ENCODE results near the gene KDM4C. TPM values are rescaled to one million over a fixed set of nuclear protein-coding genes. Genes with fewer than 3 reads are reported as not detected.
A peak's percentile ranks its signal among the peaks of the same experiment; 100 is the strongest.

The KDM4C gene
- total RNA-seq, 4 donors from 2014 or later = 75.0 to 95.9 (median 88.9) TPM

DNA sequence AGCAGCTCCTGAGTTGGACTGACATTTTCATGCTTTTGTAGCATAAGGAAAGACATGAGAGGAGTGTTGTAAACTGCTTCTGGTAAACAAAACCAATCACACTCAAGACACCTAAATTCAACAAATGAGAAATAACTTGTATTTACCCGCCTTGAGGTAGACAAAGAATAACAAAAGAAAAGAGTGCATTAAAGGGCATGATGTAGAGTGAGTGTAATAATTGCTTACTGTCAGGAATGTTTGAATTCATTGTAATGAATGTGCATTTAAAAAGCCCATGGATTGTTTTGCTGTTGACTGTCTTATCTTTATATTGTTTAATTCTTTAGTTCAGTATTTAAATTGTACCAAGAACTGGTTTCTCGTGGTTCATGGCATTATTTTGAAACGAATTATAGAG lies 61.8 kb downstream of the KDM4C start:
- Histone ChIP-seq H3K36me3 (peaks cover 0 to 10% (median 0%) of the 10 kb centered on the region in 4 donors), H3K27ac (peak overlapping the region in 1 of 4 donors; percentile 66), H3K4me1 (peaks cover 0 to 22% (median 11%) of the 10 kb centered on the region in 4 donors), H3K27me3 (no peaks in the 10 kb centered on the region), H3K4me3 (no peak overlapping the region), H3K9me3 (no peaks in the 10 kb centered on the region)
- intact Hi-C loops (cut with DNase I; ENCODE audit: low total_unique reads) (no loop called here), in situ Hi-C loops (cut with MboI; ENCODE audit: low pct_ligation_motif_present in 1 of 4, low pct_unique_long_range_greater_than_20kb in 1 of 4, low sequenced_read_pairs in 3 of 4) (no loop called here)
- WGBS, 2 donors (ENCODE audit: low coverage in 1 of 2) = 37 to 47% methylated on average over 3 of the region's 3 CpGs
- no peak for DNase-seq
- TF ChIP-seq POLR2AphosphoS5 (IDR thresholded peaks at IDR 0.05) (no peak), EP300 (IDR thresholded peaks at IDR 0.05; ENCODE audit: low read depth) (no peak), POLR2A (IDR thresholded peaks at IDR 0.05) (no peak)
- TF ChIP-seq, protein P1, sequence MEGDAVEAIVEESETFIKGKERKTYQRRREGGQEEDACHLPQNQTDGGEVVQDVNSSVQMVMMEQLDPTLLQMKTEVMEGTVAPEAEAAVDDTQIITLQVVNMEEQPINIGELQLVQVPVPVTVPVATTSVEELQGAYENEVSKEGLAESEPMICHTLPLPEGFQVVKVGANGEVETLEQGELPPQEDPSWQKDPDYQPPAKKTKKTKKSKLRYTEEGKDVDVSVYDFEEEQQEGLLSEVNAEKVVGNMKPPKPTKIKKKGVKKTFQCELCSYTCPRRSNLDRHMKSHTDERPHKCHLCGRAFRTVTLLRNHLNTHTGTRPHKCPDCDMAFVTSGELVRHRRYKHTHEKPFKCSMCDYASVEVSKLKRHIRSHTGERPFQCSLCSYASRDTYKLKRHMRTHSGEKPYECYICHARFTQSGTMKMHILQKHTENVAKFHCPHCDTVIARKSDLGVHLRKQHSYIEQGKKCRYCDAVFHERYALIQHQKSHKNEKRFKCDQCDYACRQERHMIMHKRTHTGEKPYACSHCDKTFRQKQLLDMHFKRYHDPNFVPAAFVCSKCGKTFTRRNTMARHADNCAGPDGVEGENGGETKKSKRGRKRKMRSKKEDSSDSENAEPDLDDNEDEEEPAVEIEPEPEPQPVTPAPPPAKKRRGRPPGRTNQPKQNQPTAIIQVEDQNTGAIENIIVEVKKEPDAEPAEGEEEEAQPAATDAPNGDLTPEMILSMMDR (IDR thresholded peaks at IDR 0.05) = no peak

DNA sequence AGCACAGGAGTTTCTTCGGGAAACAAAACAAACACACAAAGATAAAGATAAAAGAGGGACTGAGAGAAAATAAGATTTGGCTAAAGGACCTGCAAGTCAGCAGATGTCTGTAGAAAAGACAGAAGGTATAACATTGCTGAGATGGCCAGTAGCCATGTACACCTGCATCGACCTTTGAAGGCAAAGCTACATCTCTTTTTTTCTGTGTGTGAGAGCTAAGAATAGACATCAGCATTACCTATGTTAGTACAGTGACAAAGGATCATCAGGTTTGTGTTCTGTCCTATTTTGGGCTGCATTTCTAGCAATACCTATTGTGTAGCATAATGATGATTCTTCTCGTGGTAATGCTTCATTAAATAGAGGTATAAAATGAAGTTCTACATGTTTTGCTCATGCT lies 64.9 kb downstream of the KDM4C start:
- intact Hi-C loops (cut with DNase I; ENCODE audit: low total_unique reads) = no loop called here
- H3K4me3 ChIP-seq = no peak overlapping the region
- TF ChIP-seq EP300 (IDR thresholded peaks at IDR 0.05; ENCODE audit: low read depth) (no peak), POLR2AphosphoS5 (IDR thresholded peaks at IDR 0.05) (no peak), POLR2A (IDR thresholded peaks at IDR 0.05) (no peak)
- TF ChIP-seq, protein P1 (IDR thresholded peaks at IDR 0.05) = no peak
- in situ Hi-C loops (cut with MboI; ENCODE audit: low pct_ligation_motif_present in 1 of 4, low pct_unique_long_range_greater_than_20kb in 1 of 4, low sequenced_read_pairs in 3 of 4) = no loop called here
- no peaks in the 10 kb centered on the region for H3K9me3 ChIP-seq
- peaks cover 0 to 22% (median 11%) of the 10 kb centered on the region in 4 donors for H3K4me1 ChIP-seq
- no peaks in the 10 kb centered on the region for H3K27me3 ChIP-seq
- H3K27ac ChIP-seq = no peak overlapping the region
- DNase-seq = no peak
- WGBS, 2 donors (ENCODE audit: low coverage in 1 of 2) = 78 to 87% methylated on average over 3 of the region's 3 CpGs
- peaks cover 0 to 10% (median 0%) of the 10 kb centered on the region in 4 donors for H3K36me3 ChIP-seq

DNA sequence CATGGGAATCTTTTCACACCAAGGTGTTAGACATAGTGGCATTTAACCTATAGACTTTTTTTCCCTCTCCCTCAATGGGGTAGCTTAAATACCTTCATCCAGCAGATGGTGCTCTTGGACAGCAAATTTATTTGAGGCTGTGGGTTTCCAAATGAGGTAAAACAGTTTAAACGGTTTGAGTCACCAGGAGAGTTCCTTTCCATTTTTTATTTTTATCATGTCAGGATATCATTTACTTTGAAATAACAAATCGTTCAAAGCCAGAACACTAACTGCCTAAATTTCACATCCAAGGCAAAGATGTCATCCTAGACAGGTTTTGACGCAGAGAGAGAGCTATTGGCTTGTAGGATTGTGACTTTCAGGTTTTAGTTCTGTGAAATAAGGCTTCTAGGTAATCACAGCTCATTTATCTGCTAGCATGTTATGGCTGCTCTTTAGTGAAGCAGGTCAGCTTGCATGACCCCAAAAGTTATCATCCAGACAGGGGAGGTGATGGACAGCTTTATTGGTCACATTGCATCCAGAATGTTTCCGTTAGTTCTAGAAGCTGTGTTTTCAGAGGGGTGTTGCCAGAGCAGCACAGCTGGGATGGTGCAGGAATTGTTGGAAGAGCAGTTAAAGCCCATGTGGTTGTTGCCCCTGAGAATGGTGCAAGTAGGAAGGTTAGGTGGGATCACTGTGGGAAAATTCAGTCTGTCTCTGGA lies 69.8 kb downstream of the KDM4C start:
- no peaks in the 10 kb centered on the region for H3K9me3 ChIP-seq
- H3K27me3 ChIP-seq = no peaks in the 10 kb centered on the region
- H3K4me3 ChIP-seq = no peak overlapping the region
- intact Hi-C loops (cut with DNase I; ENCODE audit: low total_unique reads) = loop anchor here (1.0 kb wide), 1 partner anchor 12 kb away; no protein-coding TSS in a partner anchor
- DNase-seq = no peak
- whole genome bisulfite sequencing, 2 donors (ENCODE audit: low coverage in 1 of 2) = 43 to 50% methylated on average over 4 of the region's 4 CpGs
- TF ChIP-seq, protein P1 (IDR thresholded peaks at IDR 0.05) = peak; percentile 22 to 42 (median 33)
- TF ChIP-seq EP300 (IDR thresholded peaks at IDR 0.05; ENCODE audit: low read depth) = no peak
- no peaks in the 10 kb centered on the region for H3K4me1 ChIP-seq
- in situ Hi-C loops (cut with MboI; ENCODE audit: low pct_ligation_motif_present in 1 of 4, low pct_unique_long_range_greater_than_20kb in 1 of 4, low sequenced_read_pairs in 3 of 4) = no loop called here
- H3K36me3 ChIP-seq = peaks cover 0 to 15% (median 3%) of the 10 kb centered on the region in 4 donors
- H3K27ac ChIP-seq = no peak overlapping the region

DNA sequence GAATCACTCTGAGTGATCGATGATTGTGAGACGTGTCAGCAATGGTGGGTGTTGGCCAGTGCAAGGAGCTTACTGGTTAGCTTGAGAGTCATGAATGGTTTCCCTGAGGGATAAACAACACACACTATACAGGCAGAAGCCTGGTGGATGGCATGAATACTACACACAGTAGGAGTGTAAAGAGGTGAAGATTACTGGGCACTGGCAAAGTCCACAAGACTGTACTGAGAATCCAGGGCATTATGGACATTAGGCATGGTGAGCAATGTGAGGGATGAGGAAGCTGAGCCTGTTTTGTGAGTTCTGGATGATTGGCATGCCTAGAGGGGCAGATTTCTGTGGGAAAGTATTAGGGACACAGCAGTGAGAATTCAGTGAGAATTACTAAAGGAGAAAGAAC lies 71.3 kb downstream of the KDM4C start:
- intact Hi-C loops (cut with DNase I; ENCODE audit: low total_unique reads) (no loop called here), in situ Hi-C loops (cut with MboI; ENCODE audit: low pct_ligation_motif_present in 1 of 4, low pct_unique_long_range_greater_than_20kb in 1 of 4, low sequenced_read_pairs in 3 of 4) (no loop called here)
- Histone ChIP-seq H3K4me3 (no peak overlapping the region), H3K4me1 (no peaks in the 10 kb centered on the region), H3K27ac (no peak overlapping the region), H3K36me3 (peaks cover 0 to 5% (median 2%) of the 10 kb centered on the region in 4 donors), H3K9me3 (no peaks in the 10 kb centered on the region), H3K27me3 (no peaks in the 10 kb centered on the region)
- 86 to 96% methylated on average over 2 of the region's 2 CpGs for WGBS, 2 donors (ENCODE audit: low coverage in 1 of 2)
- TF ChIP-seq POLR2AphosphoS5 (IDR thresholded peaks at IDR 0.05) (no peak), EP300 (IDR thresholded peaks at IDR 0.05; ENCODE audit: low read depth) (no peak), POLR2A (IDR thresholded peaks at IDR 0.05) (no peak)
- TF ChIP-seq, protein P1 (IDR thresholded peaks at IDR 0.05) = no peak
- no peak for DNase-seq
